ENCODE measurements around the gene PIK3AP1. TPM values are rescaled to one million over a fixed set of nuclear protein-coding genes. Genes with fewer than 3 reads are reported as not detected.

Gene PIK3AP1
- polyA plus RNA-seq, 1 experiment: 0.04 TPM

DNA sequence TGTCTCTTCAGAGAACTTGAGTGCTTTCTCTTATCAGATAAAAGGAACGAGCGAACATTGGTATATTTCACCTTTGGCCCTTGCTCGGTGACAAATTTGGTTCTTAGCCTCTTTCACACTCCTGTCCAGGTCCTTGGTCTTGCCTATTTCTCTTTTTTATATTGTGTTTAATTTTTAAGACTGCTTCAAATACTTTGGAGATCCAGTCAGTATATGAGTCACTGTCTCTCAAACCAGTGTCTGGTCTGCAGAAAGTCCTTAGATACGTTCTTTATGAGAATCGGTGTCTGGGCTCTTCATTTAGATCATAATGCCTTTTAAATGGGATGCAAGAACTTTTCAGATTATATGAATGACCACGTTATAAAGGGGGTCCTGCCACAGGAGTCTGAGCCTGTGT lies 55.0 kb downstream of the PIK3AP1 start:
- H3K36me3 ChIP-seq (ENCODE audit: control insufficient read depth, insufficient read depth, low read length): no peaks in the 10 kb centered on the region
- TF ChIP-seq, protein P1, sequence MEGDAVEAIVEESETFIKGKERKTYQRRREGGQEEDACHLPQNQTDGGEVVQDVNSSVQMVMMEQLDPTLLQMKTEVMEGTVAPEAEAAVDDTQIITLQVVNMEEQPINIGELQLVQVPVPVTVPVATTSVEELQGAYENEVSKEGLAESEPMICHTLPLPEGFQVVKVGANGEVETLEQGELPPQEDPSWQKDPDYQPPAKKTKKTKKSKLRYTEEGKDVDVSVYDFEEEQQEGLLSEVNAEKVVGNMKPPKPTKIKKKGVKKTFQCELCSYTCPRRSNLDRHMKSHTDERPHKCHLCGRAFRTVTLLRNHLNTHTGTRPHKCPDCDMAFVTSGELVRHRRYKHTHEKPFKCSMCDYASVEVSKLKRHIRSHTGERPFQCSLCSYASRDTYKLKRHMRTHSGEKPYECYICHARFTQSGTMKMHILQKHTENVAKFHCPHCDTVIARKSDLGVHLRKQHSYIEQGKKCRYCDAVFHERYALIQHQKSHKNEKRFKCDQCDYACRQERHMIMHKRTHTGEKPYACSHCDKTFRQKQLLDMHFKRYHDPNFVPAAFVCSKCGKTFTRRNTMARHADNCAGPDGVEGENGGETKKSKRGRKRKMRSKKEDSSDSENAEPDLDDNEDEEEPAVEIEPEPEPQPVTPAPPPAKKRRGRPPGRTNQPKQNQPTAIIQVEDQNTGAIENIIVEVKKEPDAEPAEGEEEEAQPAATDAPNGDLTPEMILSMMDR (IDR thresholded peaks at IDR 0.05; ENCODE audit: insufficient read depth, low read depth, low read length): no peak
- ChIA-PET CTCF (interaction anchor here (1.3 kb wide), 1 partner anchor 11 kb away, joined by 4 read pairs; no protein-coding TSS in a partner anchor), POLR2A (no interaction called here)
- peaks cover 4% of the 10 kb centered on the region for H3K27me3 ChIP-seq (ENCODE audit: control insufficient read depth, insufficient read depth, low read length)
- H3K4me3 ChIP-seq (ENCODE audit: low read depth, low read length): no peak overlapping the region
- peak; percentile 51 for DNase-seq (ENCODE audit: low read depth)

DNA sequence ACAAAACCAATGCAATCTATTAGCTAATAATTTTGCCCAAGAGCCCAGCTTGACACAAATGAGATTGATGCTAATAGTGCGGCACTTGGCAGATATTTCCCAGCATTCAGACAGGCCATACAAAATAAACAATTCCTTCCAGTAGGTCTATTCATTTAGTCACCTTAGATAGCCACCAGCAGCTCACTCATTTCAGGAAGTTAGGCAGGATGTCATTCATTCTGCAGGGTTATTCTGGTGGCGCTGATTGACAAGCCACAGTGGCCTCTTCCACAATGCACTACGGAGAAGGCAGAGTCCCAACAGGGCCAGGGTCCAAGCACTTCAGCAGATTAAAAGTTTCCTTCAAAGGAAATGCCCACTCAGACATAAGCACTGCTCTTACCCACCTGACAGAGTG lies 55.8 kb downstream of the PIK3AP1 start:
- POLR2A ChIA-PET: no interaction called here
- H3K4me3 ChIP-seq (ENCODE audit: low read depth, low read length): no peak overlapping the region
- CTCF ChIA-PET: interaction anchor here (1.3 kb wide), 1 partner anchor 11 kb away, joined by 4 read pairs; no protein-coding TSS in a partner anchor
- TF ChIP-seq, protein P1 (IDR thresholded peaks at IDR 0.05; ENCODE audit: insufficient read depth, low read depth, low read length): no peak
- peaks cover 6% of the 10 kb centered on the region for H3K27me3 ChIP-seq (ENCODE audit: control insufficient read depth, insufficient read depth, low read length)
- H3K36me3 ChIP-seq (ENCODE audit: control insufficient read depth, insufficient read depth, low read length): no peaks in the 10 kb centered on the region
- no peak for DNase-seq (ENCODE audit: low read depth)

DNA sequence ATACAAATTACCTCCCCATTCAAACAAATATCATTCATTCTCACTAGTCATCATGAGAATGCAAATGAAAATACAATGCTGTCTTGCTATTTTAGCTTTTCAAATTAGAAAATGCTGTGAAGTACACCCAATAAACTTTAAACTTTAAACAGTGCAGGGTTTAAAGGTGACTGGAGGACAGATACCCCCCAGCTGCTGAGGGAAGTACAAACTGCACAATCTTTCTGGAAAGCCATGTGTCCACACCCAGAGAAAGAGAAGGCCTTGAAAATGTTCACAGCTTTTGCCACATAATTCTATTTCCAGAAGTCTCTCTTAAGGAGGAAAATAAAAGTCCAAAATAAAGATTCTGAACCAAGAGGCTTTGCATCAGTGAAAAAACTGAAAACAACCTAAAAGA lies 56.5 kb downstream of the PIK3AP1 start:
- peaks cover 6% of the 10 kb centered on the region for H3K27me3 ChIP-seq (ENCODE audit: control insufficient read depth, insufficient read depth, low read length)
- TF ChIP-seq, protein P1 (IDR thresholded peaks at IDR 0.05; ENCODE audit: insufficient read depth, low read depth, low read length): no peak
- no peaks in the 10 kb centered on the region for H3K36me3 ChIP-seq (ENCODE audit: control insufficient read depth, insufficient read depth, low read length)
- ChIA-PET POLR2A (no interaction called here), CTCF (interaction anchor here (1.3 kb wide), 1 partner anchor 10 kb away, joined by 4 read pairs; no protein-coding TSS in a partner anchor)
- no peak for DNase-seq (ENCODE audit: low read depth)
- no peak overlapping the region for H3K4me3 ChIP-seq (ENCODE audit: low read depth, low read length)

DNA sequence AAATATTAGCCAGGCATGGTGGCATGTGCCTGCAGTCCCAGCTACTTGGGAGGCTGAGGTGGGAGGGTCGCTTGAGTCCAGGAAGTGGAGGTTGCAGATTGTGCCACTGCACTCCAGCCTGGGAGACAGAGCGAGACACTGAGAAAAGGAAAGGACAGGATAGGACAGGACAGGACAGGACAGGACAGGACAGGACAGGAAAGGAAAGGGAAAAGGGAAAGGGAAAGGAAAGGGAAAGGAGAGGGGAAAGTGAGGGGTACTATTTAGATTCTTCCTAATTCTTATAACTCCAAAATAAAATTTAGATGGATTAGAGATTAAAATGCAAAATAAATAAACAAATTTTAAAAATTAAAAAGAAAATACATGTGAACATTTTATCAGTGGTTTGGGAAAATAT lies 58.7 kb downstream of the PIK3AP1 start:
- H3K27me3 ChIP-seq (ENCODE audit: control insufficient read depth, insufficient read depth, low read length): peaks cover 8% of the 10 kb centered on the region
- CTCF ChIA-PET: no interaction called here
- H3K36me3 ChIP-seq (ENCODE audit: control insufficient read depth, insufficient read depth, low read length): no peaks in the 10 kb centered on the region
- TF ChIP-seq, protein P1 (IDR thresholded peaks at IDR 0.05; ENCODE audit: insufficient read depth, low read depth, low read length): no peak
- DNase-seq (ENCODE audit: low read depth): no peak
- H3K4me3 ChIP-seq (ENCODE audit: low read depth, low read length): no peak overlapping the region
- POLR2A ChIA-PET: no interaction called here

DNA sequence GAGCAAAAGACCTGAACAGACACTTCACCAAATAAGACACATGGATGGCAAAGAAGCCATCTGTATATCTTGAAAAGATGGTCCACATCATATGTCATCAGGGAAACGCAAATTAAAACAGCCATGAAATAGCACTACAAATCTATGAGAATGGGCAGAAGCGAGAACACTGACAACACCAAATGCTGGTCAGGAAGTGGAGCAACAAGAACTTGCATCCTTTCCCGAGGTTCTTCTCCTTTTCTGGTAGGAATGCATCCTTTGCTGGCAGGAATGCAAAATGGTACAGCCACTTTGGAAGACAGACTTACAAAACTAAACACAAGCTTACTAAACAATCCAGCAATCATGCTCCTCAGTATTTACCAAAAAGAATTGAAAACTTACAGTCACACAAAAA lies 60.0 kb downstream of the PIK3AP1 start:
- no peaks in the 10 kb centered on the region for H3K36me3 ChIP-seq (ENCODE audit: control insufficient read depth, insufficient read depth, low read length)
- peaks cover 8% of the 10 kb centered on the region for H3K27me3 ChIP-seq (ENCODE audit: control insufficient read depth, insufficient read depth, low read length)
- CTCF ChIA-PET: no interaction called here
- POLR2A ChIA-PET: no interaction called here
- no peak overlapping the region for H3K4me3 ChIP-seq (ENCODE audit: low read depth, low read length)
- no peak for DNase-seq (ENCODE audit: low read depth)
- TF ChIP-seq, protein P1 (IDR thresholded peaks at IDR 0.05; ENCODE audit: insufficient read depth, low read depth, low read length): no peak
